Measurements from ENCODE around the gene SYT9. TPM values are rescaled to one million over a fixed set of nuclear protein-coding genes. Genes with fewer than 3 reads are reported as not detected.

The SYT9 gene
- total RNA-seq, 8 experiments from 2014 or later = 0.09 to 23.0 (median 5.2) TPM

DNA sequence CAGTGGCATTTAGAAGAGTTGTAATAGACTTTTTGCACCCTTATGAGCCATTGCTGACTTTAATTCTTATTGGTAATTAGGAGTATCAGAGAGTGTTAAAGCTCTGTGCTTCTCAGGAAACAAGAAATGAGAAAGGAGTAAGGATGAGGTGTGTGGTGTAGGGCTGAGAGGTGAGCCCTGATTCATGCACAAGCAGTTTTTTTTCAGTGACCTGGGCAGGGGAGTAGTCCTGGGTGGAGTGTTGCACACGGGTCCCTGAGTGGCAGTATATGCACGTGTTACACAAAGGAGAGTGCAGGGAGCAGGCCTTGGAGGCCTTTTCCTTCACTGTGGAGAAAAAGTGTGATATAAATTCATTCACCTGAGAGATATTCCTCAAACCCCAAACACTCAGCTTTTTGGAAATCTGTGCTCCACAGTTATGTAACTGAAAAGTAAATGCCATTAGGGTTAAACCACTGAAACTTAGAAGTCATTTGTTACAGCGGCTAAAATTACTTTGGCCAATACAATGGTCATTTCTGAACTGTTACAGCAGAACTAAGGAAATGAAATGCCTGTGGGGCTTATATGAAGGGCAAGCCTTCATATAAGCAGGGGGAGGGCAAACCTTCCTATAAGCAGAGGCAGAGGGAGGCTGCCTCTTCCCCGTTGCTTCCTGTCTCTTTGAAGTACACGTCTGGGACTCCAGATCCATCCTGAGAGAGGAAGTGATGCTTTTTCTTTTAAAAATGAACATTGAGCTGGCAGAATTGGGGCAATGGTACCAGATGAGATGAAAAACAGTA is 171.0 kb downstream of the SYT9 start:
- WGBS, 10 experiments = 16 to 83% (median 53%) methylated on average over 1 to 5 of the region's 5 CpGs; no CpG with 5 or more reads in 2 of the 10 experiments
- in situ Hi-C loops (cut with MboI; ENCODE audit: low pct_unique_long_range_greater_than_20kb in 2 of 9, low sequenced_read_pairs in 9 of 9, unreplicated experiment in 9 of 9) = no loop called here
- H3K27ac ChIP-seq = no peak overlapping the region
- ATAC-seq (replicated peaks in 6 of 8) = peak in 2 of 8 experiments; percentile 32 to 33
- H3K4me3 ChIP-seq = no peak overlapping the region
- H3K4me1 ChIP-seq (replicated peaks in 1 of 2) = no peaks in the 10 kb centered on the region

DNA sequence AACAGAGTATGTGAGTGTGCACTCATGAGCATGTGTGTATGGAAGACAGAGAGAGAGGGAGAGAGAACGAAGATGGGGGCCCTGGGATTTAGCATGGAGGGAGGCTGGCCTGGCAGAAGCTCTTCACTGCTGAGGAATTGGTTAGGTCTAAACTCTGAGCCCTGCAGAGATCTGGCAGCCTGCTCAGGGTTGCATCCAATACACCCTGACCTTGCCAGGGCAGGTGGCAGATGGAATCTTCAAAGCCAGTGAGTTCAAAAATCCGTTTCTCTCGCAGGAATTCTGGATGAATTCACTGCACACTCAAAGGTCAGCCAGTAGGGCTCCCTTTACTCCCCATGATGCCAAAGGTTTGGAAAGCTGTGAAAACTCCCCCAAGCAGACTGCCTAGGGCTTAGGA is 172.2 kb downstream of the SYT9 start:
- WGBS, 10 experiments = 43 to 100% (median 87%) methylated on average over 1 to 3 of the region's 3 CpGs; no CpG with 5 or more reads in 1 of the 10 experiments
- no peak for ATAC-seq (replicated peaks in 6 of 8)
- no peaks in the 10 kb centered on the region for H3K4me1 ChIP-seq (replicated peaks in 1 of 2)
- H3K27ac ChIP-seq = no peak overlapping the region
- in situ Hi-C loops (cut with MboI; ENCODE audit: low pct_unique_long_range_greater_than_20kb in 2 of 9, low sequenced_read_pairs in 9 of 9, unreplicated experiment in 9 of 9) = no loop called here
- H3K4me3 ChIP-seq = no peak overlapping the region

DNA sequence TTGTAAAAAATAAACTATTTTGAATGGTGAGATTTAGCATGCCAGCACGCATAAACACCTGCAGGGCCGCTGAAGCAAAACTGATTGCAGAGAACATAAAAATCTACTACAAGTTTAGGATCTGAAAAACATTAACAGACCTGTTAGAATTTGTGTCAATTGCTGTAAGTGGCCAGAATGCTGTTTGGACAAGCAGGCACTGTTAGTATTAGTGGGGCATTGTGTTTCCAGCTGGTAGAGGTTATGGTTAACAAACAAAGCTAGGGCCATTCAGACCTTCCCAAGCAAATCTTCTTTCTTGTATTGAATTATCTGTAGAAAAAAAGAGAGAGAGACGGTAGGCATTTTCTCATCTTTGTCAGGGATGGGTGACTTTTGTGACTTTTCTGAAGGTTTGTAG is 176.0 kb downstream of the SYT9 start:
- H3K4me3 ChIP-seq = no peak overlapping the region
- H3K4me1 ChIP-seq (replicated peaks in 1 of 2) = no peaks in the 10 kb centered on the region
- H3K27ac ChIP-seq = no peak overlapping the region
- in situ Hi-C loops (cut with MboI; ENCODE audit: low pct_unique_long_range_greater_than_20kb in 2 of 9, low sequenced_read_pairs in 9 of 9, unreplicated experiment in 9 of 9) = loop anchor here in 2 of 9 experiments (25.0 kb wide), 2 partner anchors 165 to 315 kb away; partner anchors contain the start of gene SYT9 (in 1 of the 2)
- peak in 1 of 8 experiments; percentile 56 for ATAC-seq (replicated peaks in 6 of 8)
- WGBS, 10 experiments = 53 to 92% (median 79%) methylated on average over 1 to 3 of the region's 3 CpGs

DNA sequence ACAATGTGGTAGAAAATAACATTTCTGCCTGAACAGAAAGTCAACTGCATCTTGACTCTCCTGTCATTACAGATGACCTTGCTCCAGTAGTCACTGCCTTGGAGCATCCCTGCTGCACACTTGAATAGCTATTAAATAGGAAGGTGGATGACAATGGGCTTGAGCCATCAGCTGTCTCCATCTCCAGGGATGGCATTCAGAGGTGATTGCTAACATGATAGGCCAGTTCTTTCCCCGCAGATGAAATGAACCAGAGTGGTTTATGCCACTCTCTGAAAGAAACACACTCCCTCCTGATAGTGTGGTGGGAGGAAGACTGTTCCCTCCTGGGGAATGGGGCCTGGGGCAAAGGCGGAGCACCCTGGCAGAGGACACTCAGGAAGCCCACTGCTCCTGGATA is 176.5 kb downstream of the SYT9 start:
- H3K4me3 ChIP-seq = no peak overlapping the region
- 20 to 93% (median 89%) methylated on average over 1 to 2 of the region's 2 CpGs; no CpG with 5 or more reads in 5 of the 10 experiments for WGBS, 10 experiments
- ATAC-seq (replicated peaks in 6 of 8) = peak in 1 of 8 experiments; percentile 49
- H3K27ac ChIP-seq = no peak overlapping the region
- in situ Hi-C loops (cut with MboI; ENCODE audit: low pct_unique_long_range_greater_than_20kb in 2 of 9, low sequenced_read_pairs in 9 of 9, unreplicated experiment in 9 of 9) = loop anchor here in 2 of 9 experiments (25.0 kb wide), 2 partner anchors 166 to 316 kb away; partner anchors contain the start of gene SYT9 (in 1 of the 2)
- H3K4me1 ChIP-seq (replicated peaks in 1 of 2) = no peaks in the 10 kb centered on the region

GRCh38 chr11:7430496-7430895 is 178.8 kb downstream of the SYT9 start:
- WGBS, 10 experiments = 31 to 100% (median 80%) methylated on average over 1 to 2 of the region's 2 CpGs; no CpG with 5 or more reads in 3 of the 10 experiments

GRCh38 chr11:7435176-7435575 is 183.5 kb downstream of the SYT9 start:
- in situ Hi-C loops (cut with MboI; ENCODE audit: low pct_unique_long_range_greater_than_20kb in 2 of 9, low sequenced_read_pairs in 9 of 9, unreplicated experiment in 9 of 9) = loop anchor here in 2 of 9 experiments (25.0 kb wide), 2 partner anchors 173 to 323 kb away; partner anchors contain the start of gene SYT9 (in 1 of the 2)
- H3K4me3 ChIP-seq = no peak overlapping the region
- no peaks in the 10 kb centered on the region for H3K4me1 ChIP-seq (replicated peaks in 1 of 2)
- no peak overlapping the region for H3K27ac ChIP-seq
- ATAC-seq (replicated peaks in 6 of 8) = no peak
- WGBS, 10 experiments = 0 to 83% (median 76%) methylated on average over 1 to 2 of the region's 2 CpGs; no CpG with 5 or more reads in 4 of the 10 experiments

More at GRCh38 chr11:7430496-7430895, 178.8 kb downstream of the SYT9 start:
- no peak for ATAC-seq (replicated peaks in 6 of 8)
- no peaks in the 10 kb centered on the region for H3K4me1 ChIP-seq (replicated peaks in 1 of 2)
- H3K27ac ChIP-seq = no peak overlapping the region
- in situ Hi-C loops (cut with MboI; ENCODE audit: low pct_unique_long_range_greater_than_20kb in 2 of 9, low sequenced_read_pairs in 9 of 9, unreplicated experiment in 9 of 9) = loop anchor here in 2 of 9 experiments (25.0 kb wide), 2 partner anchors 168 to 318 kb away; partner anchors contain the start of gene SYT9 (in 1 of the 2)
- no peak overlapping the region for H3K4me3 ChIP-seq

GRCh38 chr11:7436146-7436545 is 184.4 kb downstream of the SYT9 start:
- H3K4me3 ChIP-seq = no peak overlapping the region
- no peaks in the 10 kb centered on the region for H3K4me1 ChIP-seq (replicated peaks in 1 of 2)
- ATAC-seq (replicated peaks in 6 of 8) = peak in 1 of 8 experiments; percentile 12
- H3K27ac ChIP-seq = no peak overlapping the region
- in situ Hi-C loops (cut with MboI; ENCODE audit: low pct_unique_long_range_greater_than_20kb in 2 of 9, low sequenced_read_pairs in 9 of 9, unreplicated experiment in 9 of 9) = loop anchor here in 2 of 9 experiments (25.0 kb wide), 2 partner anchors 174 to 324 kb away; partner anchors contain the start of gene SYT9 (in 1 of the 2)
- 0 to 80% (median 52%) methylated on average over 1 of the region's 1 CpG; no CpG with 5 or more reads in 4 of the 10 experiments for WGBS, 10 experiments

- in situ Hi-C loops (cut with MboI; ENCODE audit: low pct_unique_long_range_greater_than_20kb in 2 of 9, low sequenced_read_pairs in 9 of 9, unreplicated experiment in 9 of 9) = loop anchor here in 2 of 9 experiments (25.0 kb wide), 2 partner anchors 174 to 324 kb away; partner anchors contain the start of gene SYT9 (in 1 of the 2)
- no peak overlapping the region for H3K27ac ChIP-seq
- 23 to 100% (median 68%) methylated on average over 1 to 5 of the region's 5 CpGs; no CpG with 5 or more reads in 1 of the 10 experiments for WGBS, 10 experiments
- no peak for ATAC-seq (replicated peaks in 6 of 8)
- no peaks in the 10 kb centered on the region for H3K4me1 ChIP-seq (replicated peaks in 1 of 2)
- H3K4me3 ChIP-seq = no peak overlapping the region
Measured at GRCh38 chr11:7436657-7437056, 185.0 kb downstream of the SYT9 start.

DNA sequence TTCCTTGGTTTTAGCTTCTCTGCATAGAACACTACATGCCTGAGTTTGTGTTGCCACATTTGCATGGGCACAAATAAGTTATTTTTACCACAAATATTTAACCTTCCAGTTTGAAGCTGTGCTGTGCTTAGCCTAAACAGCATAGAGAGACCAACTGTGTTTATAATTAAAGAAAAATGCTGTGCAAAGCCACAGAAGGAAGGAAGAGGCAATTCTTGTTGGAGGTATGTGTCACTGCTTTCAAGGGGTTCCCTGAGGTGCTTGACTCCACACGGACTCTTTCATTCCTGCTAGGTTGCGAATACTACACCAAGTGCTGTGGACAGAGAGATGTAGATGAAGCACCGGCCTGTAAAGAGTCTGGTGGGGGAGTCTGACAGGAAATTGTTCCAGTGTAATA is 186.0 kb downstream of the SYT9 start:
- no peak for ATAC-seq (replicated peaks in 6 of 8)
- Histone ChIP-seq H3K27ac (no peak overlapping the region), H3K4me3 (no peak overlapping the region), H3K4me1 (replicated peaks in 1 of 2) (no peaks in the 10 kb centered on the region)
- in situ Hi-C loops (cut with MboI; ENCODE audit: low pct_unique_long_range_greater_than_20kb in 2 of 9, low sequenced_read_pairs in 9 of 9, unreplicated experiment in 9 of 9) = loop anchor here in 2 of 9 experiments (25.0 kb wide), 2 partner anchors 175 to 325 kb away; partner anchors contain the start of gene SYT9 (in 1 of the 2)
- 29 to 100% (median 83%) methylated on average over 1 to 3 of the region's 3 CpGs; no CpG with 5 or more reads in 3 of the 10 experiments for WGBS, 10 experiments

DNA sequence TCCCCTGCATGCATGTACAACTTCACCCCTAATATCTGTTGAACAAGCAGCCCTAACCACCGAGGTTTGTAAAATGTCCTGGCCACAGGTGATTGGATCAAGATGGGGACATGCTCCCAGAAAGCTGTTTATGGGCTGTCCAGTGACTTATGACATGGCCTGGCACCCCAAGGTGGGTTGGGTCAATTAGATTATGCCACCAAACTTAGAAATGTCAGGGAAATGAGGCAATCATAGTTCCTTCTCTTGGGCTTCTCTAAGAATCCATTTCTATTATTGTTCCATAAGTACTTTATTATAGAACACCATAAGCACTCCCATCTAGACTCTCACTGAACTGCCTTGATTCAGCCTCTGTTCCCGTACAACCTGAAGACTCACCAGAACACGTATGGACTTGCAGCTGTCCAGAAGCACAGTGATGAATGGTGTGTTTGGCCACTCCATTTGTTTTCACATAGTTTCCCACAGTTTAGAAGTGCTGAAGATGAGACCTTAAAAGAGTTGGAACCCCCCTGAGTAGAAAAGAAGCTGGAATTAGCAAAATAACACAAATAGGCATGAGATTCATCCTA is 188.1 kb downstream of the SYT9 start:
- Histone ChIP-seq H3K27ac (no peak overlapping the region), H3K4me3 (no peak overlapping the region), H3K4me1 (replicated peaks in 1 of 2) (no peaks in the 10 kb centered on the region)
- ATAC-seq (replicated peaks in 6 of 8) = no peak
- 60 to 100% (median 75%) methylated on average over 1 to 3 of the region's 3 CpGs; no CpG with 5 or more reads in 5 of the 10 experiments for WGBS, 10 experiments
- in situ Hi-C loops (cut with MboI; ENCODE audit: low pct_unique_long_range_greater_than_20kb in 2 of 9, low sequenced_read_pairs in 9 of 9, unreplicated experiment in 9 of 9) = loop anchor here in 3 of 9 experiments (10.0 to 25.0 kb wide), 3 partner anchors 178 to 328 kb away; partner anchors contain the start of gene SYT9 (in 1 of the 3)

- WGBS, 10 experiments = 0 to 38% (median 16%) methylated on average over 1 to 6 of the region's 6 CpGs; no CpG with 5 or more reads in 1 of the 10 experiments
- no peak overlapping the region for H3K4me3 ChIP-seq
- peak; percentile 38 to 97 (median 78) for ATAC-seq (replicated peaks in 6 of 8)
- no peak overlapping the region for H3K27ac ChIP-seq
- in situ Hi-C loops (cut with MboI; ENCODE audit: low pct_unique_long_range_greater_than_20kb in 2 of 9, low sequenced_read_pairs in 9 of 9, unreplicated experiment in 9 of 9) = loop anchor here in 3 of 9 experiments (10.0 to 25.0 kb wide), 3 partner anchors 180 to 330 kb away; partner anchors contain the start of gene SYT9 (in 1 of the 3)
- no peaks in the 10 kb centered on the region for H3K4me1 ChIP-seq (replicated peaks in 1 of 2)
Measured at GRCh38 chr11:7442588-7443215, 191.0 kb downstream of the SYT9 start.

All from motor neuron (in vitro differentiated cells).